ENCODE results near the gene ZC3H7A. TPM values are rescaled to one million over a fixed set of nuclear protein-coding genes. Genes with fewer than 3 reads are reported as not detected.

The ZC3H7A gene
- total and polyA plus RNA-seq, 2 experiments from 2014 or later, result 44.7 to 55.5 TPM

- Histone ChIP-seq H3K36me3 (peaks cover 24% of the 10 kb centered on the region), H3K4me3 (no peak overlapping the region), H3K27ac (no peak overlapping the region), H3K4me1 (ENCODE audit: low read depth) (no peaks in the 10 kb centered on the region), H3K9me3 (ENCODE audit: low read depth) (no peaks in the 10 kb centered on the region), H3K27me3 (no peaks in the 10 kb centered on the region)
- no peak for TF ChIP-seq CTCF (IDR thresholded peaks at IDR 0.05; ENCODE audit: low read depth, low read length)
- no peak for DNase-seq (ENCODE audit: low read depth in 1 of 2, low spot score in 1 of 2)
Observed at GRCh38 chr16:11727796-11728543, 69.1 kb downstream of the ZC3H7A start.

GRCh38 chr16:11726008-11726407 is 71.0 kb downstream of the ZC3H7A start:
- H3K9me3 ChIP-seq (ENCODE audit: low read depth), result no peaks in the 10 kb centered on the region
- H3K4me3 ChIP-seq, result no peak overlapping the region
- peaks cover 9% of the 10 kb centered on the region for H3K4me1 ChIP-seq (ENCODE audit: low read depth)
- no peak overlapping the region for H3K27ac ChIP-seq
- DNase-seq (ENCODE audit: low read depth in 1 of 2, low spot score in 1 of 2), result no peak
- peaks cover 26% of the 10 kb centered on the region for H3K36me3 ChIP-seq
- H3K27me3 ChIP-seq, result no peaks in the 10 kb centered on the region
- TF ChIP-seq CTCF (IDR thresholded peaks at IDR 0.05; ENCODE audit: low read depth, low read length), result no peak

GRCh38 chr16:11725457-11725856 is 71.6 kb downstream of the ZC3H7A start:
- no peak for DNase-seq (ENCODE audit: low read depth in 1 of 2, low spot score in 1 of 2)
- Histone ChIP-seq H3K9me3 (ENCODE audit: low read depth) (no peaks in the 10 kb centered on the region), H3K4me3 (no peak overlapping the region), H3K27me3 (no peaks in the 10 kb centered on the region), H3K36me3 (peaks cover 32% of the 10 kb centered on the region), H3K4me1 (ENCODE audit: low read depth) (peaks cover 9% of the 10 kb centered on the region), H3K27ac (no peak overlapping the region)
- no peak for TF ChIP-seq CTCF (IDR thresholded peaks at IDR 0.05; ENCODE audit: low read depth, low read length)

GRCh38 chr16:11722468-11722808 is 74.6 kb downstream of the ZC3H7A start:
- H3K27me3 ChIP-seq, result no peaks in the 10 kb centered on the region
- no peak for DNase-seq (ENCODE audit: low read depth in 1 of 2, low spot score in 1 of 2)
- peaks cover 28% of the 10 kb centered on the region for H3K36me3 ChIP-seq
- H3K4me3 ChIP-seq, result no peak overlapping the region
- no peak for TF ChIP-seq CTCF (IDR thresholded peaks at IDR 0.05; ENCODE audit: low read depth, low read length)
- H3K9me3 ChIP-seq (ENCODE audit: low read depth), result no peaks in the 10 kb centered on the region
- H3K27ac ChIP-seq, result peak overlapping the region; percentile 82
- H3K4me1 ChIP-seq (ENCODE audit: low read depth), result peaks cover 15% of the 10 kb centered on the region

- Histone ChIP-seq H3K36me3 (peaks cover 28% of the 10 kb centered on the region), H3K9me3 (ENCODE audit: low read depth) (no peaks in the 10 kb centered on the region), H3K27me3 (no peaks in the 10 kb centered on the region), H3K27ac (peak overlapping the region; percentile 82), H3K4me3 (no peak overlapping the region), H3K4me1 (ENCODE audit: low read depth) (peaks cover 15% of the 10 kb centered on the region)
- TF ChIP-seq CTCF (IDR thresholded peaks at IDR 0.05; ENCODE audit: low read depth, low read length), result no peak
- DNase-seq (ENCODE audit: low read depth in 1 of 2, low spot score in 1 of 2), result no peak
Observed at GRCh38 chr16:11721781-11722467, 75.1 kb downstream of the ZC3H7A start.
